NOMO-1 treated with dmso at 0.1 percent for 144 hours (cell line): ENCODE results near the gene CD69.

Experiments
- DNase-seq: peaks from one replicate; lab custom pipeline; 2025; ENCODE audit not compliant: unreplicated experiment; lab: John Stamatoyannopoulos, UW

The CD69 gene

DNA sequence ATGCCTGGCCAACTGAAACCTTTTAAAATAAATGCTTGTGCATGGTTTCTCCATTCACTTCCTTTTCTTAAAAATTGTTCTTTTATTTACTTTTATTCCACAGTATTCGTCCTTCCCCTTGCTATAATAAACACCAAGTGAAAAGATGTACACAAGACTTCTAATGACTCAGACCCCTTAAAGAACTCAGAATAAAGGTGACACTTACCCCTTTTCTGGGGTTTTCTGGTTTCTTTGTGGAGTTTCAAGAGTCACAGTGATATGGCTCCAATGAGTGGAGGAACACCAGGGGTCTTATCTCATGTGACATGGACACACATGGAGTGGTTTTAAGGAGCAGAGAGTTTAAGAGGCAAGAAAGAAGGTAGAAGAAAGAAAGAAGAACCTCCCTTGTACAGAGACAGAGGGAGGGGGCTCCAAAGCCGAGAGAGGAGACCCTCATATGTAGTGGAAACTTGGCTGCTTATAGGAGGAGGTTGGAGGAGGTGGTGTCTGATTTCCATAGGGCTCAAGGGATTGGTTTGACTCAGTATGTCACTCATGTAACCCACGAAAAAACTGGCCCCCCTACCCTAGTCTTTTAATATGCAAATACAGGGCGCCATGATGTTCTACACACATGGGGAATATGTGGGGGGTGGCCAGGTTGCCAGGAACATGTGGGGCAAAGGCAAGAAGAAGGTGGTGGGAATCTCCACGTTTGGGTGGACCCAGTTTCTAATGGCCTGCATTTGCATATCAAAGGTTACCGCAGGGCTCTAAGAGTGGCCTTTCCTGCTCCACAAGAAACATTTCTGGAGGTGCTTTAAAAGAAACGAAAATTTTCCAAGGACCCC lies 22.1 kb upstream of the CD69 start:
- no peak for DNase-seq

- DNase-seq = no peak
Observed at GRCh38 chr12:9781360-9781759, 20.7 kb upstream of the CD69 start.

DNA sequence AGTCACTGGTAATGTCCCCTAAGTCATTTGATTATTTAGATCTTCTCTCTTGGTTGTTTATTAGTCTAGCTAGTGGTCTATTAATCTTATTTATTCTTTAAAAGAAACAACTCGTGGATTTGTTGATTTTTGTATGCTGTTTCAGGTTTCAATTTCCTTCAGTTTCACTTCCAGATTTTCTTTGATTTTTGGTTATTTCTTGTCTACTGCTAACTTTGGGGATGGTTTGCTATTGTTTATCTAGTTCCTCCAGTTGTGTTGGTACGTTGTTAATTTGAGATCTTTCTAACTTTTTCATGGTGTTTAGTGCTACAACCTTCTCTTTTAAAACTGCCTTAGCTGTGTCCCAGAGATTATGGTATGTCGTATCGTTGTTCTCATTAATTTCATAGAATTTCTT lies 18.5 kb upstream of the CD69 start:
- DNase-seq = no peak

DNA sequence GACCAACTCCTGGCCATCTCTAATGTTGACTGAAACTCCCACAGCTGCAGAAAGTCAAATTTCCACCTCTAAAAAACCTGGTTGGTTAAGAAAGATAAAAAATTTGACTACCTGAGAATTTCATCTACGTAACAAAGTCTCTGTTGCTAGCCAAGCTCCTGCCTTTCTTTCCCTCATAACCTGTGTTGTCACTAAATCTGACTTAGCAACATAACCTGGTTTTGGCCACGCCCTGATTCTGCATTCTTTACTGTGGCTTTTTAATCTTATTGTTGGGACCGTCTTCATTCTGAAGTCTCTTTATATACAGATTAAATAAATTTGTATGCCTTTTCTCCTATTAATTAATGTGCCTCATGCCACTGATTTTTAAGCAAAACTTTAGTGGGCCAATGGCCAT lies 16.1 kb upstream of the CD69 start:
- DNase-seq = no peak

- no peak for DNase-seq
Observed at GRCh38 chr12:9773216-9773877, 12.6 kb upstream of the CD69 start.

DNA sequence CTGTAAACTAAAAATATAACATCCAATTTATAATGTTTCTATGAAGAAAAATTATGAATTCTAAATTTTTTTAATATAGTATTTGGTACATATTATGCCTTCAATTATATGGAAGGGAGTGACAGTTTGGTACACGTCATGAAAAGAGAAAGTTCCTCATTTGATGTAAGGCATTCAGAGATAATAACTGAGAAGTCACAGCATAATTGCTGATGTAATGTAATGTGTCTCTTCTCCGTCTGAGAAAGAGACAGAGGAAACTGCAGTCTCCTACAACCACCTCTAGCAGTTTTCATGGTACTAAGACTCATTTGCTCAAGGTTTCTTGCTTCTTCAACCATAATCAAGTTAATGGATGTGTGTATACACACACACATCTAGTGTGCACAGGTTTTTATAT lies 2.3 kb upstream of the CD69 start:
- DNase-seq = peak; percentile 60

GRCh38 chr12:9762369-9762768 lies 1.7 kb upstream of the CD69 start:
- no peak for DNase-seq

DNA sequence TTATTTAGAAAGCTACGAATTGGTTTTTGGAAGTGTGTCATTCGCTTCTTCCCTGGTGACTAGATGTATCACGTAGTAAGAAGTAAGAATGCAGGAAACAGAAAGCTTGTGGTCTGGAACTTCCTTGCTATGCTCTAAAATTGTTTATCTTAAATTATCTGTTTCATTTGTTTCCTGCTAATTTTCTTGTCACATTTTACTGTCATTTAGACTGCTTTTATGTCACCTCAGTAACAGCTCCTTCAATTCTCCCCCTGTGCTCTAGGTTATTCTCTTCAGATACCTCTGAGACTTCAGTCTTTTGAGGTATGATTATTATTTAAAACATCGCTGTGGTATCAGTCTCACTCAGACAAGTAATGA lies 699 bp upstream of the CD69 start:
- no peak for DNase-seq

- DNase-seq = no peak
Observed at GRCh38 chr12:9760120-9760519, 581 bp downstream of the CD69 start.

- no peak for DNase-seq
Observed at GRCh38 chr12:9759694-9760093, 1.0 kb downstream of the CD69 start.

DNA sequence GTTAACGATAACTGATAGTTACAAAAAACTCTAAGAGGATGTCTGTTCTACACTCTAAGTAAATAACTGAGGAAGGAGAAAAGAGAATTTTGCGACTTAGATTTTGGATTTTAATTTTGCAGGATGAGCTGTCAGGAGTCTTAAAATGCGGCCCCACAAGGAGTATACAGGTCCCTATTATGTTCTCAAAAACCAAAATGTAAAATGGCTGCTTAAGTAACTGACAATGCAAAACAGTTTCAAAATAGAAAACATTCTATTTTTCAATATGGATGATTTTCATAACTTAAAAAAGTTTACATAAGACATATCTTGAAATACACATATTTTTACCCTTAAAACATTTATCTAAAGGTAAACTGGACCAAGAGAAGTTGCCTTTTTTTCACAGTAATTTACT lies 2.6 kb downstream of the CD69 start:
- DNase-seq = no peak

- DNase-seq = no peak
Observed at GRCh38 chr12:9757433-9758025, 3.2 kb downstream of the CD69 start.

DNA sequence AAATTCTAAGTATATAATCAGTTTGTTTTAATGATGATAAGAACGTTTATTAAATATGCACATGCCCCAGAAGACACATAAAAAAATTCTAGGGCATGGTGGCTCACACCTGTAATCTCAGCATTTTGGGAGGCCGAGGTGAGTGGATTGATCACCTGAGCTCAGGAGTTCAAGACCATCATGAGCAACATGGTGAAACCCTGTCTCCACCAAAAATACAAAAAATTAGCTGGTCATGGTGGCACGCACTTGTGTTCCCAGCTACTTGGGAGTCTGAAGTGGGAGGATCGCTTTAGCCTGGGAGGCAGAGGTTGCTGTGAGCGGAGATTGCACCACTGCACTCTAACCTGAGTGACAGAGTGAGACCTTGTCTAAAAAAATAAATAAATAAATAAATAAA lies 4.0 kb downstream of the CD69 start:
- DNase-seq = no peak

- no peak for DNase-seq
Observed at GRCh38 chr12:9756170-9756569, 4.5 kb downstream of the CD69 start.

GRCh38 chr12:9755567-9755966 lies 5.1 kb downstream of the CD69 start:
- DNase-seq = no peak

DNA sequence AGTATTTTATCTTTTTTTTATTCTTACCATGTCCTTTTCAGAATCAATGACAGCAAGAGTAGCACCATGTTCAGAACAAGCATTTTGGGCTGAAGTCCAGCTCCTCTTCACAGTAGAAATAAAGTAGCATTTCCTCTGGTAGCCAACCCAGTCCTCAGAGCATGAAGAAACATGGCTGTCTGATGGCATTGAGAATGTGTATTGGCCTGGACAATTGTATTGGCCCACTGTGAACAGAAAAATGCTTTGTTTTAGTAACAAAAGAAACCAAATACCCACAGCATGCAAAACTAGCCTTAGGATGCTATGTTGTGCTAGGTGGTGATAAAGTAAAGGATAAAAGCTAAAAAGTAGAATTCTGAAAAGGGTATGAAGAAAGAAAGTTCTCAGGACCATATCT lies 5.7 kb downstream of the CD69 start:
- DNase-seq = no peak

- DNase-seq = no peak
Observed at GRCh38 chr12:9754099-9754927, 6.4 kb downstream of the CD69 start.

GRCh38 chr12:9753498-9753897 lies 7.2 kb downstream of the CD69 start:
- no peak for DNase-seq

DNA sequence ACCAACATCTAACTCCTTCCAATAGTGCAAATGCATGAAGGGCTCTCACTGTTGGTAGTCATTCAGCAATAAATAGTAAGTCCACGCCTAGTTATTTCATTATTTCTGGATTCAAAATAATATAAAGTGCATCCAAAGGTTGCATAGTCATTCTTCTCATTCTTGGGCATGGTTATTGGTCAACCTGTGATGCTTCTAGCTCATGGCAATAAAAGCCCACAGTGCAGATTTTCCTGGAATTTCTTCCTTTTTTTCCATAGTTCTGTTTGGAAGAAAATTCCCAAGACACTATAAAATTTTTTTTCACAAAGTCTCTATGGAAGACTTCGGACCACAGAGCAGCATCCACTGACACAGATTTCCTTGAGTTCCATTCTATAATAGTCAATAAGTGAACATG lies 7.6 kb downstream of the CD69 start:
- no peak for DNase-seq

DNA sequence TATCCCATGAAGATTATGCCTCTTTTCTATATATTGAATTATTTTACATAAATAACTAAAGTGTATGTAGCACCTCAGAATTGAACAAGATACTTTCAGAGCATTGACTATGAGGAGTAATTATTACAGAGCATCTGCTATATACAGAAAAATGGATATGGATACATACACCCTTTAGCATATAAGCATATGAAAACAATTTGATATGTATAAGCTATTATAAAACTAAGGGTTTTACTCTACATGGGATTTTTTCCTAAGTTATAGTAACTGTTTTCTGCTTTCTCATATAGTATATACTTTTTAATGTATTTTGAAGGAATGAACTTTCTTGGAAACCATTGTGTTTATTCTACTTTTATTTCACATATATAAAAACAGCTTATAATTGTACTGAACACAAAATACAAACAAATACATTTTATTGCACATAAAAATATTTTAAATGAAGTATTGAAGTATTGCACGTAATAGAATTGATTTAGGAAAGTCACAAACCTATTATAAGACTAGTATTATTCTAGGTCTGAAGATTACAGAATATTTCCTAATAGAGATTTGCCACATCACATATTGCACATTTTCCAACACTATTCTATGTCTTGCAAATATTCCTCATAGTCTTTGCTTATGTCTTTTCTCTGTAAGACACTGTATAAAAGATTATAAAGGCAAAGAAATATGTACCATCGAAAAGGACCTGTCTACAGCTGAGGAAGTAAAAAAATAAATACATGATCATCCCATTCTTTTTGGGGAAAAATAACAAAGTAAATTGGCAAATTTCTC lies 8.4 kb downstream of the CD69 start:
- no peak for DNase-seq
